HFFc6 (cell line): Measurements from ENCODE around the gene BTNL9. TPM values are rescaled to one million over a fixed set of nuclear protein-coding genes. Genes with fewer than 3 reads are reported as not detected.

Experiments used
- DNase-seq: peaks from one replicate; pipeline ENCODE4 v3.0.0-alpha.2; 2018
- H3K27ac Mint-ChIP-seq: 2 replicates; pipeline ENCODE4 v1.8.0; 2020; ENCODE audit warnings: mild to moderate bottlenecking, mixed read lengths
- H3K27me3 Mint-ChIP-seq: 2 replicates; pipeline ENCODE4 v1.8.0; 2021; ENCODE audit warnings: mild to moderate bottlenecking, moderate library complexity, mixed read lengths; ENCODE audit not compliant: insufficient read depth
- H3K36me3 Mint-ChIP-seq: 2 replicates; pipeline ENCODE4 v1.8.0; 2021; ENCODE audit warnings: low read depth, mixed read lengths
- H3K4me1 Mint-ChIP-seq: 2 replicates; pipeline ENCODE4 v1.8.0; 2020; ENCODE audit warnings: low read depth, mixed read lengths
- H3K4me3 Mint-ChIP-seq: 2 replicates; pipeline ENCODE4 v1.8.0; 2020; ENCODE audit warnings: mild to moderate bottlenecking, moderate library complexity, mixed read lengths
- H3K9me3 Mint-ChIP-seq: 2 replicates; pipeline ENCODE4 v1.8.0; 2020; ENCODE audit warnings: mild to moderate bottlenecking, mixed read lengths
- total RNA-seq, 6 experiments: library from RNA; stranded (reverse); fragmentation: NEBNext Ultra II Directional; extraction: Animal tissue kit (Norgen Biotek cat#: 25700); gene quantifications; 2 replicates in 1 of 6; 3 replicates in 5 of 6; pipeline ENCODE4 v1.2.3, GENCODE V29; 2021
- TF ChIP-seq, protein P1 (sequence below): fragments of 200-600 bp; sonication (generic); IDR thresholded peaks from 2 replicates; pipeline ENCODE4 v1.5.0; 2021; ENCODE audit warnings: antibody characterized with exemption, mild to moderate bottlenecking

Gene BTNL9
- total RNA-seq, 6 experiments from 2014 or later, result not detected

DNA sequence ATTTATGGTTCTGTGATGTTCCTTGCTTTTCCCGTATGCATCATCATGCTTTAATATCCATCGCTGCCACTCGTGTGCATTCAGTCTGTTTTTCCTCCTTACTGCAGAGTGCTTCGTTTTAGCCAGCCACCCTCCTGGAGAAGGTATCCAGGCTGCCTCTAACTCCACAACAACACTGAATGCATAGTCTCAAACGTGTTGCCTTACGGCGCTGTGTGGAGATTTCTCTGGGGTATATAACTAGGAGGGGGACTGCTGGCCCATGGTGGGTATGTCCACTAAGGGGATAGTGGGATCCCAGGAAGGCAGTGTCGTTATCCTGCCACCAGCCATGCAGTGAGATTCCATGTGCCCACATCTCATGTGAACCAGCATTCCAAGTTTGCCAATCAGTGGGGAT, 16.4 kb downstream of the BTNL9 start:
- Mint-ChIP-seq H3K9me3 (no peaks in the 10 kb centered on the region), H3K27ac (no peak overlapping the region), H3K36me3 (no peaks in the 10 kb centered on the region), H3K4me1 (peaks cover 6% of the 10 kb centered on the region; the same call in 1 of the 2 replicates), H3K4me3 (no peak overlapping the region), H3K27me3 (peaks cover 39% of the 10 kb centered on the region)
- TF ChIP-seq, protein P1, sequence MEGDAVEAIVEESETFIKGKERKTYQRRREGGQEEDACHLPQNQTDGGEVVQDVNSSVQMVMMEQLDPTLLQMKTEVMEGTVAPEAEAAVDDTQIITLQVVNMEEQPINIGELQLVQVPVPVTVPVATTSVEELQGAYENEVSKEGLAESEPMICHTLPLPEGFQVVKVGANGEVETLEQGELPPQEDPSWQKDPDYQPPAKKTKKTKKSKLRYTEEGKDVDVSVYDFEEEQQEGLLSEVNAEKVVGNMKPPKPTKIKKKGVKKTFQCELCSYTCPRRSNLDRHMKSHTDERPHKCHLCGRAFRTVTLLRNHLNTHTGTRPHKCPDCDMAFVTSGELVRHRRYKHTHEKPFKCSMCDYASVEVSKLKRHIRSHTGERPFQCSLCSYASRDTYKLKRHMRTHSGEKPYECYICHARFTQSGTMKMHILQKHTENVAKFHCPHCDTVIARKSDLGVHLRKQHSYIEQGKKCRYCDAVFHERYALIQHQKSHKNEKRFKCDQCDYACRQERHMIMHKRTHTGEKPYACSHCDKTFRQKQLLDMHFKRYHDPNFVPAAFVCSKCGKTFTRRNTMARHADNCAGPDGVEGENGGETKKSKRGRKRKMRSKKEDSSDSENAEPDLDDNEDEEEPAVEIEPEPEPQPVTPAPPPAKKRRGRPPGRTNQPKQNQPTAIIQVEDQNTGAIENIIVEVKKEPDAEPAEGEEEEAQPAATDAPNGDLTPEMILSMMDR, result no peak
- no peak for DNase-seq

DNA sequence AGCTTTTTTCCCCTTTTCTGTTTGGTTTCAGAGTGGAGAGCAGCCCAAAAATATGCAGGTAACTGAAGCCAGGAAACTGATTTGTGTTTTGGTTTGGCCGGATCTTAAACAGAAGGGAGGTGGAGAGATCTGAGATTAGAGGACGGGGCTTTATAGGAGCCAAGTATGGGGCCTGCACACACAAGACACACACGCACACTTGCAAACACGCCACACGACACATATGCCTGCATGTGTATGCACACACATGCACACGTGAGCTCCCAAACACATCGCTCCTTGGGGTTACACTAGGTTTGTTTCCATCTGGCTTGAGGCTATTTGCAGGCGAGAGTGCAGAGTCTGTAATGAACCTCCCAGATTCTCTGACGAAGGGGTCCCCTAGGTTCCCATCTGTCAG, 18.3 kb downstream of the BTNL9 start:
- Mint-ChIP-seq H3K9me3 (no peaks in the 10 kb centered on the region), H3K27me3 (peaks cover 35% of the 10 kb centered on the region), H3K4me3 (no peak overlapping the region), H3K36me3 (no peaks in the 10 kb centered on the region), H3K4me1 (no peaks in the 10 kb centered on the region), H3K27ac (no peak overlapping the region)
- no peak for DNase-seq
- TF ChIP-seq, protein P1, result no peak

DNA sequence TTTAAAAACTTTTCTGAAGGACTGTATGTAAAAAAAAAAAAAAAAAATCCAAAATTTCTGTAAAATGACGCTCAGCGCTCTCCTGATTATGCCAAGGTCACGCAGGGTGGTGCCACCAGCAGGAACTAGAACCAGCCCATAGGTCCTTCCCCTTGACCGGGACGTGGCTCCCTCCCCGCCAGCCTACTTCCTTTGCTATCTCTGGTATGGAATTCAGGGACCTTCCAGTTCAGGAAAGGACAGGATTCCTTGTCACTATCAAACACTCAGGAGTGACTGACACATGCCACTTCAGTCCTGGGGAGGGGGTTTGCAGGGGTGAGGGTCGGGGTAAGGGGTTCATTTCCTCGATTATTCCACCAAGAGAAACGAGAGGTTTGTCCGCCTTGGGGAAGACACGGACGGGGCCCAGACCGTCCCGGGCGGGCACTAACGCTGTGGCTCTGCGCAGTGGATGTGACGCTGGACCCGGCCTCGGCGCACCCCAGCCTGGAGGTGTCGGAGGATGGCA, 18.8 kb downstream of the BTNL9 start:
- TF ChIP-seq, protein P1, result no peak
- DNase-seq, result no peak
- Mint-ChIP-seq H3K27me3 (peaks cover 34% of the 10 kb centered on the region), H3K36me3 (no peaks in the 10 kb centered on the region; the same call in 1 of the 2 replicates), H3K9me3 (no peaks in the 10 kb centered on the region; the same call in 1 of the 2 replicates), H3K27ac (no peak overlapping the region), H3K4me3 (no peak overlapping the region), H3K4me1 (no peaks in the 10 kb centered on the region)

DNA sequence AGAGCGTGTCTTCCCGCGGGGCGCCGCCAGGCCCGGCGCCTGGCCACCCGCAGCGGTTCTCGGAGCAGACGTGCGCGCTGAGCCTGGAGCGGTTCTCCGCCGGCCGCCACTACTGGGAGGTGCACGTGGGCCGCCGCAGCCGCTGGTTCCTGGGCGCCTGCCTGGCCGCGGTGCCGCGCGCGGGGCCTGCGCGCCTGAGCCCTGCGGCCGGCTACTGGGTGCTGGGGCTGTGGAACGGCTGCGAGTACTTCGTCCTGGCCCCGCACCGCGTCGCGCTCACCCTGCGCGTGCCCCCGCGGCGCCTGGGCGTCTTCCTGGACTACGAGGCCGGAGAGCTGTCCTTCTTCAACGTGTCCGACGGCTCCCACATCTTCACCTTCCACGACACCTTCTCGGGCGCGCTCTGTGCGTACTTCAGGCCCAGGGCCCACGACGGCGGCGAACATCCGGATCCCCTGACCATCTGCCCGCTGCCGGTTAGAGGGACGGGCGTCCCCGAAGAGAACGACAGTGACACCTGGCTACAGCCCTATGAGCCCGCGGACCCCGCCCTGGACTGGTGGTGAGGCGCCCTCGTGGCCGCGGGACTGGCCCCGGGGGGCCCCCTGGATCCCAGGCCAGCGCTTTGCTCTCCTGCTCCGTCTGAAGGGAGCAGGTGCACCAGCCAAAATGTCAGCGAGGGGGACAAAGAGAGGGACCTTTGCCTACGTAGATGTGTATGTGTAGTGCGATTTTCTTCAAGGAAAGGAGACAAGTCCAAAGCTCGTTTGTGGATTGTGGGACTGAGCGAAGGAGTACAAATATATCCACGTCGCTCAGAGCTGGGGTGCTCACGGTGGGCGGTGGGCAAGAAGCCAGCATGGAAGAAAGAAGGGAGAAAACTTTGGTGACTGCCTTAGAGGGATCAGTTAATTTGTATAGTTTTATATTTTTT, 19.5 kb downstream of the BTNL9 start:
- no peak for DNase-seq
- Mint-ChIP-seq H3K4me1 (no peaks in the 10 kb centered on the region), H3K27me3 (peaks cover 27% of the 10 kb centered on the region), H3K36me3 (no peaks in the 10 kb centered on the region; the same call in 1 of the 2 replicates), H3K4me3 (no peak overlapping the region), H3K9me3 (no peaks in the 10 kb centered on the region; the same call in 1 of the 2 replicates), H3K27ac (no peak overlapping the region)
- TF ChIP-seq, protein P1, result no peak

DNA sequence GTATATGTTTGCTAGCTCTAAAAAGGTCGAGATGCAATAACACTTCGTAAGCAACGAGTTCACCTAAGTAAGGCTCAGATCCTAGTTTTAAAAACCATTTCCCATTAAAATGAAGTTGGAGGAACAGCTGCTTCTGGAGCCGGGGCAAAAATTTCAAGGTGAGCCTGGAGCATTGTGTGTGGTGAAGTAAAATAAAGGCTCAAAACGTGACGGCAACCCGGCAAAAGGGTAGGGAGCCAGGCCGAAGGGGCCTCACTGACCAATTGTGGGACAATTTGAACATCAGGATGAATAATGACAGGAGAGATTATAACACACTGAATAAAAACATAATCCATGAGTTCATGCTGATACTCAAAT, 20.1 kb downstream of the BTNL9 start:
- peaks cover 23% of the 10 kb centered on the region for H3K27me3 Mint-ChIP-seq
- H3K36me3 Mint-ChIP-seq, result no peaks in the 10 kb centered on the region; the same call in 1 of the 2 replicates
- no peak overlapping the region for H3K4me3 Mint-ChIP-seq
- no peak overlapping the region for H3K27ac Mint-ChIP-seq
- H3K4me1 Mint-ChIP-seq, result no peaks in the 10 kb centered on the region
- DNase-seq, result no peak
- TF ChIP-seq, protein P1, result no peak
- H3K9me3 Mint-ChIP-seq, result no peaks in the 10 kb centered on the region; the same call in 1 of the 2 replicates
